ENCODE data around the gene OTOP2. TPM values are rescaled to one million over a fixed set of nuclear protein-coding genes. Genes with fewer than 3 reads are reported as not detected.

Gene OTOP2
- total RNA-seq, 1 experiment from 2014 or later: 0.11 TPM

GRCh38 chr17:74939534-74939933 is 15.5 kb downstream of the OTOP2 start:
- H3K23me2 ChIP-seq (ENCODE audit: insufficient read length, low read depth, low read length, poor library complexity, severe bottlenecking): peaks cover 14% of the 10 kb centered on the region
- no peak overlapping the region for H4K5ac ChIP-seq (ENCODE audit: insufficient read length, low read depth, low read length)
- no peak overlapping the region for H2AK5ac ChIP-seq (ENCODE audit: insufficient read length, low read length)
- no peak overlapping the region for H3K56ac ChIP-seq (ENCODE audit: insufficient read length, low read depth, low read length)
- H3K4ac ChIP-seq (ENCODE audit: low read depth, low read length): no peak overlapping the region
- H2AFZ ChIP-seq (ENCODE audit: low read length): no peak overlapping the region
- Mint-ChIP-seq H3K27me3 (ENCODE audit: low read depth) (peaks cover 78% of the 10 kb centered on the region), H3K4me3 (no peak overlapping the region), H3K36me3 (ENCODE audit: insufficient read depth in 1 of 3, low read depth in 3 of 3) (no peaks in the 10 kb centered on the region), H3K4me1 (peaks cover 17 to 28% of the 10 kb centered on the region in 2 experiments), H3K9me3 (no peaks in the 10 kb centered on the region; a peak in 1 of 5 replicates), H3K27ac (no peak overlapping the region)
- DNase-seq: no peak
- no peak overlapping the region for H3K23ac ChIP-seq (ENCODE audit: insufficient read length, low read depth, low read length)
- H2BK12ac ChIP-seq (ENCODE audit: insufficient read length, low read depth, low read length): no peak overlapping the region
- no peak overlapping the region for H4K8ac ChIP-seq (replicated peaks; ENCODE audit: insufficient read length, low read depth, low read length)
- H3T11ph ChIP-seq (ENCODE audit: low read length): no peak overlapping the region
- H3K79me1 ChIP-seq (ENCODE audit: insufficient read depth, low read depth, low read length, poor library complexity, severe bottlenecking): no peaks in the 10 kb centered on the region
- H3K79me2 ChIP-seq (ENCODE audit: insufficient read depth, low read length): no peaks in the 10 kb centered on the region
- no peak overlapping the region for H2BK15ac ChIP-seq (ENCODE audit: low read depth, low read length)
- H3K4me1 ChIP-seq (ENCODE audit: insufficient read depth, low read length): no peaks in the 10 kb centered on the region; the same call in 1 of the 2 replicates
- no peak overlapping the region for H3K14ac ChIP-seq (ENCODE audit: insufficient read depth, low read length)
- H3K4me2 ChIP-seq (ENCODE audit: insufficient read depth, insufficient read length, low read length): no peak overlapping the region
- H4K91ac ChIP-seq (ENCODE audit: insufficient read length, low read depth, low read length): no peak overlapping the region
- H2BK20ac ChIP-seq (ENCODE audit: low read depth, low read length, poor library complexity, severe bottlenecking): no peak overlapping the region
- H3K9me3 ChIP-seq (ENCODE audit: control insufficient read depth, low read depth, low read length): no peaks in the 10 kb centered on the region
- no peak overlapping the region for H2BK5ac ChIP-seq (ENCODE audit: insufficient read length, low read length)
- H3K27ac ChIP-seq (ENCODE audit: insufficient read length, low read depth, low read length): no peak overlapping the region
- no peaks in the 10 kb centered on the region for H4K20me1 ChIP-seq (ENCODE audit: control insufficient read depth, insufficient read depth, insufficient read length)
- no peak overlapping the region for H3K18ac ChIP-seq (ENCODE audit: insufficient read length, low read depth, low read length)
- WGBS (ENCODE audit: extremely low coverage, insufficient read length, low lambda C conversion rate): no CpG with 5 or more reads among the region's 8 CpGs
- H2BK120ac ChIP-seq (ENCODE audit: low read depth, low read length, poor library complexity, severe bottlenecking): no peak overlapping the region
- no peak for TF ChIP-seq CTCF (conservative IDR thresholded peaks at IDR 0.05)
- H3K27me3 ChIP-seq (ENCODE audit: insufficient read depth, low read length): peaks cover 25% of the 10 kb centered on the region
- H3K9ac ChIP-seq (ENCODE audit: extremely low read depth, insufficient read length, low read length): no peak overlapping the region

Data from H9 (cell line).